Inferior parietal cortex (tissue), 1 donor: ENCODE data around the gene TMEM117.

Experiments used
- DNase-seq: peaks from one replicate; pipeline ENCODE4 v3.0.0-alpha.2; 2016; ENCODE audit errors: extremely low spot score

Gene TMEM117

DNA sequence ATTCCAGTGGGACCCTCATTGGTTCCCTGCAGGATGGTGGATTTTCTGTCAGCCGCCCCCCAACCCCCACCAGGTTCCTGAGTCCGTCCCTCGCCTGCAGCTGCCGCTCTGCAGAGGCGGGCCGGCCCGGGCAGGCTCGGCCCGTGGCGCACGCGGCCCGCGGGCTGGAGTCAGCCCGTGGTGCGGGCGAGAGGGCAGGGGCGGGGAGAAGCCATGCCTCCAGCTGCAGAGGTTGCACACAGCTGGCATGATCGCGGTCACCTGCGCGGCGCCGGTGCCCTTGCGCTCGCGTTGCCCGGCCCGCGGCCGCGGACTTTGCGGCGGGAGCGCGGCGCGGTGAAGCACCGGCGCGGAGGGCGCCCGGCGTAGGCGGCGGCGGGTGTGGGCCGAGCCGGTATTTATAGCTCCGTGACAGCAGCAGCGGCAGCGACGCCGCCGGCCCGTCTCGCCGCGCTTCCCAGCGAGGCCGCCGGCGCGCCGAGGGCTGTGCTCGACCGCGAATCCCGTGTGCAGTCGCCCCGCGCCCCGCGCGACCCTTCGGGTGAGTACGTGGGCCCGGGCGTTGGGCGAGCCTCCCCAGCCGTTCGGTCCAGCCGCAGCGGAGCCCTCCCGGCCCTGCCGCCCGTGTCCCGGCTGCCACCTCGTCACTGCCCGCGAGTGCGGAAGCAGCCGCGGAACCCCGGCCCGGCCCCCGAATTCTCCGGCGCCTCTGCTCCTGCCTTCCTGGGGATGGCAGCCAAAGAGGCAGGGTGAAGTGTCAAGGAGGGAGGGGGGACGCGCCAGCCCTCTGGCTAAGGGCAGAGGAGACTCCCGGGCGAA is at the start of gene TMEM117:
Gene TMEM117, plus strand, starts transcription at position 426 of the 819 bp plus-strand sequence.
- peak; percentile 48 for DNase-seq

DNA sequence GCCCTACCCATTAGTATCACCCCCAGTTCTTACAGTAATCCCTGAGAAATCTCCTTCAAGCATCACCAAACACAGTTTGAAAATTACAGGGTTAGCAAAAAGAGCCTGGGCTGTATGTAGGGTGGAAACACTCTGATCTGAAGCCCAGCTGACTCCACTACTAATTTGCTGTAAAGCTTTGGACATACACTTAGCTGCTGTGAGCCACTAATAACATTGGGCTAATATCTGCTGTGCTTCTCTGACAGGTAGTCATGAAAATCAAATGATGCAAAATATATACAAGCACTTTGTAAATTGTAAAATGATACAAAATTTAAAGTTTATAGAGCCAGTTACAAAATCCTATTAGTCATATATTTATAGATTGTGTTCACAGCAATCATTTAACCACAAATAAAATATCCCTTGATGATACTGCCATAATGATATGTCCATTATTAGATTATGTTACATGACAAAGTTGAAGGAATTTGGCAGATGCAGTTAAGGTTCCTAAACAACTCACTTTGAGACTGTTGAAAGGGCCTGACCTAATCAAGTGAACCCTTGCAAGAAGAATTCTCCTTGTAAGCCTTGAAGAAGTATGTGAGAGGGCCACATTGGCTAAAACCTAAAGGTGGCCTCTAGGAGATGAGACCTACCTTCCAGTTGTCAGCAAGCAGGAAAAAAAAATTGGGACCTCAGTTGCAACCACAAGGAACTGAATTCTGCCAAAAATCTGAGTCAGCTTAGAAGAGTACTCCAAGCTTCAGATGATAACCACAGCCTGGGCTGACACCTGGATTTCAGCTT is 48.8 kb upstream of the TMEM117 start:
- DNase-seq = no peak

DNA sequence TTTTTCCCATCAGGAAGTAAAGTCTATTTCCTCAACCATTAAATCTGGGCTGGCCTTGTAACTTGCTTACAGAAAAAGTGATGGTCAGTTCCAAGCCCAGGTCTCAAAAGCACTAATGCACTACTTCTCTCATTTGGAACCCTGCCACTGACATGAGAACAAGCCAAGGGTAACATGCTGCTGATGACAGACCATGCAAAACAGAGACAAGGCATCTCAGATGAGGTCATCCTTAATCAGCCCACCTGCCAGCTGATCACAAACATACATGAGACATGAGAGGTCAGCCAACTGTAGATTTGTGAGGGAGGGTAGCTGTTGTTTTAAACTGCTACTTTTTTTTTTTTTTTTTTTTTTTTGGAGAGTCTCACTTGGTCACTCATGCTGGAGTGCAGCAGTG is 45.9 kb upstream of the TMEM117 start:
- DNase-seq = no peak

DNA sequence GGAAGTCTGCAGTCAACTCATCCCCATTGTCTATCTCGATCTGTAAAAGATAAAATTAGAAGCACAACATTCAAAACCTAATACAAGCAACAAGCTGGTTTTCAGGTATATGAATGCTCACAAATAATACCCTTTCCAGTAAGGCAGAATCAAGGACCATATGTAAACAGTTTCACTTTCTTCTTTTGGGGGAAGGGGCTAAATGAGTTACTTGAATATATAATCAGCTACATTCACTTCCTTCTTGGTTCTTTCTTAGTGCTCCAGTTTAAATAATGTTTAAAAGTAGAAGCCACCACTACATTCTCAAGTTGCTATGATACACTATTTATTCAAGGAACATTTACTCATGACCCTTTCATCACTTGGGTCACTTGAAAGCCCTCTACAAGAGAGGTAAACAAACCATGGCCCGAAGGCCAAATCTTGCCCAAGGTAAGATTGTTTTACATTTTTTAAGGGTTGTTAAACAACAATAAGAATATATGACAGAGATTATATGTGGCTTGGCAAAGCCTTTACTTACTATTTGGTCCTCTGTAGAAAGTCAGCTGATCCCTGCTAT is 40.1 kb upstream of the TMEM117 start:
- no peak for DNase-seq

DNA sequence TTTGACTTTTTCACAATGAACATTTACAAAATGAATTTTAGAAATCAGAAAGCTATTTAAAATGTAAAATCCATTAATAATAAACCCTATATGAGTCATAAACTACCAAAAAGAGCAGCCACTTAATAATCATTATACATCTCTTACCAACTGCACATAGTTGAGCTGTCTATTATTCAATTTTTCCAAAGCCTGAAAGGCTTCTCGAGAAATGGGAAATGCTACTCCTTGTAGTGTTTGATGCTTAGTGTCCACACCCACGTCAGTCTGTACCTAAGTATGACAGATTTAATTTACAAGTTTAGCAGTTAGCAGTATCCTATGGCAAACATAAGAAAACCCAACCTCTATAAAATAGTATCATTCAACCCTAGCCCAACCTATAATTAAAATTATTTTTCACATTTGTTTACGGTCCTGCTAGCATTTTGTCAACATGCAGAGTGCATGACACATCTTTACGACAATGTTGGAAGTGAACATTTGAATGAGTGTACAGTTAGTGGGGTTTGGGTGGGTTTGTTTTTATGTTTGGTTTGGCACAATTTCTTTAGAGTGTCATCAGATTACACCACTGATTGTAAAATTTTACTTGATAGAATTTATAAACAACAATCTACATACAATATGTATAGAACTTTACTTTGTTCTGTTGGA is 38.2 kb upstream of the TMEM117 start:
- no peak for DNase-seq

DNA sequence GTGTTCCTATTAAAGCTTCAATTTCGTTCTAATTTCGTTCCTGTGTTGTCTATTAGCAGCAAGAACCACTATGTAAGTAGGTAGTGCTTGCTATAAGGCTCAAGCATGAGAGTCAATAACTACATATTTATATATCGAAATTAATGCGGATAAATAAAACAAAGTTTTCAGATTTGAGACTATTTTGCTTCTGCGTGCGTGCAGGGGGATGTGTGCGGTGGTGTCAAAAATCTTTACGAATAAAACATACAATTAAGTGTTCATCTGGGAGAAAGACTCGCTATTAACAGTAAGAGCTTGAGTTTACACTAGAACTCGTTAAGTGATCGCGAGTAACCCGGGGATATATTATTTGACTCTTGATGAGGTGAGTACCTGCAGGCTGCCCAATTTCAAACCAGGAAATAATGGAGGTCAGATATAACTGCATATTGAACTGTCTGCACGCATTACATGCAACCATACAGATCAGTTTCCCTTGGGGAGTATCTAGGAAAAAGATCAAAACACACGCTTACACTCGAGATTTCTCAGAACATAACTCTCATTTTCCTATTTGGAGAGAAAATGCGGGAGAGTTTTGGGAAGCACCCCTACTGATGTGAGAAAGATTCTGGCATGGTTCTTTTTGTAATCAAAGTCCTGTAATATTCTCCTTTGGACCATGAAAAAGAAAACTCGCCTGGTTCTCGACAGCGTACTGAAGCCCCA is 30.6 kb upstream of the TMEM117 start:
- DNase-seq = peak; percentile 48

DNA sequence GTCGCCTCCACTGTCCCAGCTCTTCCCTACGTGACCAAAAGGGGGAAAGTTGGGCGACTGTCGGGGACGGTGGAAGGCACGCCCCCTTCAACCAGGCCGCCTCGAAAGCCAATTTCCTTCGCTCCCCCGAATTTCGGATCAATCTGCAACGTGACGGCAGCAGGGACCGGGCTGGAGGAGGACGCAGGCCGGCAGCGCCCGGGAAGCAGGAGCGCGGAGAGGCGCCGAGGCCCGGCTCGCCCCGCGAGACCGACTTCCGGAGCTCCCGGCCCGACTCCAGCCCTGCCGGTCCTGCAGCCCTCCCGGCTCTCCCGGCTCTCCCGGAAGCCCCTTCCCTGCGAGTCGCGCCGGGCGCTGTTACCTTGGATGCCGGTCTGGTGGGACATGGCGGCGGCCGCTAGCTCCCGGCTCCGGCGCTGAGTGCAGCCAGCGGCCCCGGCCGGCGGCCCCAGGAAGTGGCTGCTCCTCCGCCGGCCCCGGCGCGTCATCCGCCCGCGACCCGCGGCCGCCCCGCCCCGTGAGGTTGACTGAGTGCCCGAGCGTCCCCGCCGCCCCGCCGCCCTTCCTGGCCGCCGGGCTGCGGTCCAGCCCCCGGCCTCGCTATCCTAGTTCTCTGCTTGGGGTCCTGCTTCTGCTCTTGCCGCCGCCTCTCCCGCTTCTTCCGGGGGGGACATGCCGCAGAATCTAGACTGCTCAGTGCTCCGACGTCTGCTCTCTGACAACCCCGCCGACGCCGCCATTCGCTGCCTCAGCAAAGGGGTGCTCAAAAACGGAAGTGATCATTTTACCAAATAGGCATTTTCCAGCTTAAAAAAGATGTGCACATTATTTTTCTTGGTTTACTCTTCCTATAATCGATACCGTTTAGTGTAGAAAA is 29.8 kb upstream of the TMEM117 start, which contains the start of gene TWF1:
Gene TWF1, minus strand, starts transcription at position 458 of the 877 bp plus-strand sequence. Its CDS starts 72 bp downstream, at position 386.
- peak; percentile 77 for DNase-seq

DNA sequence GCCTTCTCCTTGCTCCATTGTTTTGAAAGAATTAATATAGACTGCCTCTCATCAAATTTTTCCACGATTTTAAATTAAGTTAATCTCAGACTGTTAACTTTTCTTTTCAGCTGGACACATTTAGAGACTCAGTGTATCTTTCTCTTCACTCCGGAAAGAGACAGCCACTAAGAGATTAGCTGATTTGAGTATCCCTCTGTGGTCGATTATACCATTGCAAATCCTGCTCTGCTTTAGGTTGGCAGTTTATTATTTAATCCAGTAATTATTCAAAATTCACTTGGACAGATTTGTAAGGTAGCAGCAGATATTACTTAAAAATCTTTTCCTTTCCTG is 29.2 kb upstream of the TMEM117 start:
- no peak for DNase-seq

DNA sequence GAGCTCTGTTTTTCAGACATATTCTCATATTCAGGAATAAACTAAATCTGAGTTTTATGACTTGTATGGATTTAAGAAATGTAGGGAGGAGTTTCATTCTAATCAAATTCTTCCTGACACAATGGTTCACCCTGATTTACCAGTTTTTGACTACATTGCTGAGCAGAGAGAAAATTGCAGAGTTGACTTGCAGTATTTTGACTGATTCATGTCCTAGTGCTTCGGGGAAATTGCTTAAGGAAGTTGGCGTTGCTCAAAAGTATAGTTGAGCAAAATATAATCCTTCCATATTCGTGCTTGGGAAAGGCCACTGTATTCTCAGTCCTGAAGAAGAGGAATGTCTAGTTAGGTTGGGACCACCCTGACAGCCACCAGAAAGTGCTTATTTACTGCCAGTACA is 28.5 kb upstream of the TMEM117 start:
- no peak for DNase-seq

DNA sequence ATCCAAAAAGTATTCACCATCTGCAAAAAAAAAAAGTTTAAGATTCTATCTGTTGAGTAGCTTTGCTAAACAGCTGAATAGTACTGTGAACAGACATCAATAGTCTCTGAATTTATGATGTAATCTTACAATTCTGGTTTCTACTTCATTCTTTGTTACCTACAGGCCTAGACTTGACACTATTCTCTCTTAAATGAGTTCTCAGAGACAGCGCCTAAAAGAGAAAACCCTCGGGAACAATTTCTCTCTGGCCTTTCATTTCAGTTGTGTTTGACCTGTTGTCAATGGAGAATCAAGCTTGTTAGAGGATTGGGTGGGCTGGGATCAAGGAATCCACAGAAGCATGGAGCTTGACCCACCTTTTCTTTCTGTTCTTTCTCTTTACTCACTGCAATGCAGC is 23.8 kb upstream of the TMEM117 start:
- DNase-seq = no peak

DNA sequence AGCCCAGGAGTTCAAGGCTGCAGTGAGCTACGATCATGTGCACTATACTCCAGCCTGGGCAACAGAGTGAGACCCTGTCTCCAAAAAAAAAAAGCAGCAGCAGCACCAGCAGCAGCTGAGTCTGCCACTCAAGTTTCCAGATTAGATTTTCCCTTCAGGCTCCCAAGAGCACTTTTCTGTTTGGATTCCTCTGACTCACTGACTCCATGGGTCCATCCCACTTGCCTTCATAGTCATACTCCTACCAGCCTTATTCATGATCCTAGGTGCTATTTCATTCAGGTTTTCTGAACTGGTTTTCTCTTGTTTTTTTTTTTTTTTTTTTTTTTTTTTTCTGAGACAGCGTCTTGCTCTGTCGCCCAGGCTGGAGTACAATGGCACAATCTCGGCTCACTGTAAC is 23.0 kb upstream of the TMEM117 start:
- no peak for DNase-seq

DNA sequence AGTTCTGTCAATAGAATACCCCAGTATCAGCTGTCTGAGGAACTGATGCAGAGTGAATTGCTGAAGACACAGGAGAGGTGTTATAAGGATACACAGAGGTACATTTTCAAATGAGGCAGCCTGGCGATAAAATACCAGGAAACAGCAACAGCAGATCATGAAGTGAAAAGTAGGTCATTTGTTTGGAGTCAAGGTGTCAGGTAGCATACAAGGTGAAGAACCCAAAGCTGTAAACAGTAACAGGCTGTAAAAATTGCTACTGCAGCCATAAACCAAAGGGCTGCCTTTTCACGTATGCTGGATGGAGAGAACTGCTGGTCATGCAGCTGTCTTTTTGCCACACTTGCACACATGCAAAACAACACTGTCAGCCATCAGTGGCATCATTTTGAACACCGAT is 20.5 kb upstream of the TMEM117 start:
- DNase-seq = no peak

DNA sequence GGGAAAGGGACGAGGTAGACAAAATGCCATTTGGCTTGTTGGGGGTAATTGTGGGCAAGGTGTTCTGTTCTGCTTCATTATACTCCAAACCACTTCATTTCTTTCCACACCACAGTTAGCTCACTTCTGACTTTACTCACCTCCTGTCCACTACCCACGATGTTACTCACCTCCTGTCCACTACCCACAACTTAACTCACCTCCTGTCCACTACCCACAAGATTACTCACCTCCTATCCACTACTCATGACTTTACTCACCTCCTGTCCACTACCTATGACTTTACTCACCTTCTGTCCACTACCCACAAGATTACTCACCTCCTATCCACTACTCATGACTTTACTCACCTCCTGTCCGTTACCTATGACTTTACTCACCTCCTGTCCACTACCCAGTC is 19.7 kb upstream of the TMEM117 start:
- DNase-seq = no peak

DNA sequence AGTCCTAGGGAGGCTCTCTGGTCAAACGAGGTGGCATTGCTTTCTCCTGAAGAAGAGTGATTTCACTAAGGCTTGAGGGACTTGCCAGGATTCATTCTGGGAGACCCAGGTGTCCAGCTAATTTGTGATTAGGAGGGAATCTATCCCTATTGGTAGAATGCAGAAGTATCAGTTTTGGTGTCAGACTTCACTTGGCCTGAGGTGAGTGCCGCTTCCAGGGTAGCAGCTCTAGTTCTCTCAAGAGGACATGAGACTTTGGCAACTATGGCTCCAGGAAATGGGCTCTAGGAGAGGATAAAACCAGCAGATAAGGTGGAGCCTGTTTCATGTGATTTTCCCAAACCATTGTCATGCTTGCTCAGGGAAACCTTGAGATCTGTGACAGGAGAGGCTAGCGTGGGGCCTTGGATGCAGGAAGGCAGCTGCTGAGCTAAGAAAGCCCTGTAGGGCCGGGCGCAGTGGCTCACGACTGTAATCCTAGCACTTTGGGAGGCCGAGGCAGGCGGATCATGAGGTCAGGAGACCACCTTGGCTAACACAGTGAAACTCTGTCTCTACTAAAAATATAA is 11.6 kb upstream of the TMEM117 start:
- DNase-seq = no peak

DNA sequence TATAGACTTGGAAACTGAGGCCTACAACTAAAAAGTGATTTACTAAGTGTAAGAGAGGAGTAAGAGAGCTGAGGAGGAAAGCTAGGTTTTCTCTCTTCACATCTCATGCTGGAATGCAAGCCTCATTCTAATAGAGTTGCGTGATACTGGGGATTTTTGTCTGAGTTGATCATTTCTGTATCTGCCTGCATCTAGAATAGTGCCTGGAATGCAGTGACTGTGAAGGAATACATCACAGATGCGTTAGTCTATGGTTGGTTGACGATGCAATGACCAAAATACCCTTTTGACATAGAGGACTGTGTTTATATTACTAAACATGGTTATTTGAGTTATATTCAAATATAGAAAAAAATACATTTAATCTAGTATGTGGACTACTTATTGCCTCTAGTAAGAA is 9.2 kb upstream of the TMEM117 start:
- DNase-seq = no peak

DNA sequence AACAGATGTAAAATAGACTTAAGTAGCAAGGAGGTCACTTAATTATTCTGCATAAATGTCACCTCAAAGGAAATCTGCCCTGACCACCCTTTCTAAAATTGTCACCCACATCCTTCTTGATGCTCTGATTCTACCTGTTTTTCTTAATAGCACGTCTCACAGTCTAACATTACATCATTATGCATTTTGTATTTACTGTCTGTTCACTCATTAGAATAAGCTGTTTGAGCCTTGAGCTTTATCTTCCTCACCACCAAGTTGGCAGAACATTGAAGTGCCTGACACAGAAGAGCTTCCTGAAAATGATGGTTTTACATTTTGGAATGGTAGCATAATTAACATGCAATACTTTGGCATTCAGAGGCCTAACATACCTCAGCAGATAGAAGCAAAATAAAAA is 8.8 kb upstream of the TMEM117 start:
- DNase-seq = no peak

DNA sequence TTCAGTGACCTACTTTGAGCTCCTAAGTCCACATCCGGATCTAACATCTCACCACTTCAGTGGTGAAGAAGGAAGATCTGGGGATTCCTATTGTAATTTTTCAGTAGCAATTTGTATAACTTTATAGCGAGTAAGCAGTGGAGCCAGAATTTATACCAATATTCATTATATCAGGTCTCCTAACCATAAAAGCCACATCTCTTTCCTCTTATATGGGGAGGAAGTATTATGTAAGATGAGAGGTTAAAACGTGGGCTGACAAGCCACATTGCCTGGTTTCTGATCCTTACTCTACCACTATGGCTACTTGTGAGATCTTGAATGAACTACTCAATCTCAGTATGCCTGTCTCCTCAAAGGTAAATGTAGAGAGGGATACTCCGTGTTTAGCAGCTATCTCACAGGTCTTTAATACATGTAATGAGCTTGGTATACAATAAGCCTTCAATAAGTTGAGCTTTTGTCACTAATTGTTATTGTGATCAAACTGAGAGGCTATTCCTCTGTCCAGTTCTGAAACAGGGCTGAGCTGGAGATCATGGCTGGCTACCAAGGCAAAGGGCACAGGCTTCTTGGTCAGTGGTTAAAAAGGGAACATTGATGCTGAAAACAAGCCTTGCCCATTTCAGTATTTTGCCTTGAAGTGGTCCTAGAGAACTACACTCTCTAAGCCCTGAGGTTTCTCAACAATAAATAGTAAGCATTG is 3.3 kb upstream of the TMEM117 start:
- DNase-seq = no peak

DNA sequence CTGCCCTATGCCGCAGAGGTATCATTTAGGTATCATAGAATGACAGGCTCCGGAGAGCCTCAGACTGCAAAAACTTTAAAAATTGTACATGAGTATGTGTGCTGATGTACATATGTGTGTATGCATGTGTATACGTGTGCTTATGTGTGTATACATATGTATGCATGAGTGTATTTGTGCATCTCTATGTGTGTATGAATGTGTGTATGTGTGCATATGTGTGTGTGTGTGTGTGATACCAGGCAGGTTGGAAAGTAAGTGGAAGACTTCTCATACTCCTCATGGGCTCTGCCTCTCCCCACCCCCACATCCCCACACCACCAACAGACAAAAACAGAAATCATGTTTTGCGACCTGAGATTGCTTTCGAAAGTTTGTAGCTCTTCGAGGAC is 621 bp upstream of the TMEM117 start:
- DNase-seq = no peak

DNA sequence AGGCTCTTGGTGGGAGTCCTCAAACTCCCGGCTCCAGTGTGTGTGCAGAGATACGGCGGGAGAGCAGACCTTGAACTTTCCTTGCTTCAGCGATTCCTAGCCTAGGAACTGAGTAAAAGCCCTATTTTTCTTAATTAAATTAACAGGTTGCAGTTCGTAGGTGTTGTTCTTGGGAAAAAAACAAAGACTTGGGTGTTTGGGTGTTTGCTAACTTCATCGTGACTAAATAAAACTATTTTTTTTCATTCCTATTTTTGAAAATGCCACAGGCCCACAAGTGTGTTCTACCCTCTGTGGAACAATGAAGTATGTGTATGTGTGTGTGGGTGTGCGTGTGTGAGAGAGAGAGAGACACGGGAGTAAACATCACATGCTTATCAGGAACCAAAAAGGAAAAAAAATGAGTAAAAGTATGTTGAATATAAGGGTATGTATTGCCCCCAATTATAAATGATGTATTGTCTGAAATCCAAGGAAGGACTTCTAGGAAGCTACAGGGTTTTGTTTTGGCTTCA is 651 bp downstream of the TMEM117 start:
- peak; percentile 42 for DNase-seq
